GM15510 (cell line): ENCODE measurements around the gene MAML3.

ENCODE experiments used
- POLR2A ChIP-seq: IDR thresholded peaks from 3 replicates; pipeline ENCODE4 v1.6.1; 2011; ENCODE audit warnings: borderline replicate concordance; ENCODE audit not compliant: insufficient read length; ENCODE audit errors: extremely low read depth

The MAML3 gene

DNA sequence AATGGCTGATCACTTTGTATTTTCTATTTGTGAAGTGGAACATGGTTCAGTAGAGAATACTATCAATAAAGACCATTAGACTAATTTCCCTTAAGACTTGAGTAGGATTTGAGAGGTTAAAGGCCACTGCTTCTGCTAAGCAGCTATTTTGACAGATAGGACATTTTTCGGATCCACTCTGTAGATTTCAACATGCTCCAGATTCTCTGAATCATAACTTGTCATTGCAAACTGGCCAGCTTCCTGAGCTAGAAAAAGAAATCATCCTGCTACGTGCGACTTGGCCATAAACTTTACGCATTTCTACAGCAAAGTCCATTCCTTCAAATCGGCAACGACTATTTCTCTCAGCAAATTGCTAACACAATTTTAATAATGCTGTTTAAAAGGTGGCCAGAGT lies 433.2 kb downstream of the MAML3 start:
- no peak for TF ChIP-seq POLR2A

DNA sequence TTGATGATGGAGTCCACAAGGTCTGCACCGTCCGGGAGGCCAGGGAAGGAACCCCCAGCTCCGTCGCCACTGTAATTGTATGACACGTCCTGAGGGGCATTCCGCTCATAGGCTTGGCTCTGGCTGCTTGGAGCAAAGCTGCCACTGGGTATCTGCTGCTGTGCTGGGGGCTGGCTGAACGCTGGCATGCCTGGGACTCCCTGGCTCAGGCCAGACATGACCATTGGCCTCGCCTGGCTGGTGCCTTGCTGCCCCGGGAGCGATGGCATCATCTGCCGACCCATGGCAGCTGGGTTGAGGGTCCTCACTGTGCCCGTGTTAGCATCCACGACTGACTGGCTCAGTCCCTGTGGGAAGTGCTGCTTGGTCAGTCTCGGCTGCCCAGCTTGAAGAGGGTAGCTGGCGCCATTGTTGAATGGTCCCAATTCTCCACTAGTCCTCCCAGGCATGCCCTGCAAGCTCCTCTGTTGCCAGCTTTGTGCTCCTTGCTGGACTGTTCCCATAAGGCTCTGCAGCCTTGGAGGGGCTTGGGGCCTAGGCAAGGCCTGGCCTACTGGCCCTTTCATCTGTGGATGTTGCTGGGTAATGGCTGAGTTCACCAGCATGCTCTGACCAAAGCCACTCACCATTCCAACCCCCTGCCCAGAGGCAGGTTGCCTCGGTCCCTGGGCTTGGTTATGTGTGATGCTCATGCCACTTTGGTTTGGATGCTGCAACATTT lies 434.4 kb downstream of the MAML3 start:
- TF ChIP-seq POLR2A, result no peak

DNA sequence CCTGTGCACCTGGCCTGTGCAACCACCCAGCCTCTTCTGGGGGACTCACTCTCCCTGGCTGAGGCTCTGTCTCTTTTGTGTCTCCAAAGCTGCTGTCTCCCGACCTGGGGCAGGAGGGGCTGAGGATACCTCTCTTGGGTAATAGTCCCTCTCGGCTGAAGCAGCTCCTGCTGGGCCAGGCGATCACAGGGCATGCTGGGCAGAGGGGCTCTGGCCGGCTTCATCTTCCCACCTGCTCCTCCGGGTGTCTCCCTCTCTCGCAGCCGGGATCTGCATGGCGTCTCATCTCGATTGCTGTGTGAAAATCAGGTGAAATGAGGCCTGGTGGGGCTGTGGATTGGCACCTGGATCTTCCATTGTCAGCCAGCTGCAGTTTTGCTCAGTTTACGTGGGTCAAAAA lies 435.2 kb downstream of the MAML3 start:
- no peak for TF ChIP-seq POLR2A

DNA sequence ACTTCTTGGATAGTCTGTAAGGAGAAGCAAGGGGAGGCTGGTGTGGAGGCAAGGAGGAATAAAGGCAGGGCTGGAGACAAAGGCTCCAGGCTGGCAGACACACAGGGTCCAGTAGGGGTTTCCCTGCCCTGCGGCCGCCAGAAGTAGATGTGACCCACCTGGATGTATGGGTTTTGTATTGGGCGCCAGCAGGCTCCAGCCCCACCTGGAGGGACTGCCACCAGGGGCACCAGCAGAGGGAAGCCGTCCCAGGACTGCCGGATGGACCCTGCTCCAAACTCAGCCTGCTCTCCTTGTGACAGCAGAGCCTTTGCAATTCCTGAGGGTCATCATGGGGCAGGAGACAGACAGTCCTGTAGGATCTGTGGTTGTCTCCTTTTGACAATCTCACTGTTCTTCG lies 435.6 kb downstream of the MAML3 start:
- no peak for TF ChIP-seq POLR2A

DNA sequence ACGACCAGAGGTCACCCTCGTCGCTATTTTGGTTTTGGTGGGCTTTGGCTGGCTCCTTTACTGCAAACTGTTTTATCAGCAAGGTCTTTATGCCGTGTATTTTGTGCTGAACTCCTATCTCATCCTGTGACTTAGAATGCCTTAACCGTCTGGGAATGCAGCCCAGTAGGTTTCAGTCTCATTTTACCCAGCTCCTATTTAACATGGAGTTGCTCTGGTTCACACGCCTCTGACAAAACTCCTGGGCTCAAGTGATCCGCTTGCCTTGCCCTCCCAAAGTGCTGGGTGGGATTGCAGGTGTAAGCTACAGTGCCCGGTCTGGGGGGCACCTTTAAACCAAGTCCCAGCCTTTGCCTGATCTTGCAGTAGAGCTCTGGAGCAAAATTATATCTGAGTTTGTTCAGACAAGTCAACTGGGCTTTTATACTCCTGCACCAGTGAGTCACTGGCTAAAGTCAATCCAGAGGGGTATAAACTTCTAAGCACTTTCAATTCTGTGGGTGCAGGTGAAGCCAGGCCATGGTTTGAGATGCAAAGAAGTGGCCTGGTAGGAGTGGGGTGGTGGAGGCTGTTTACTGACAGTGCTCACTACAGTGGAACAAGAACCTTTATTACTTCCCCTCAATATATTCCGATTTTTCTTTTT lies 438.1 kb downstream of the MAML3 start:
- TF ChIP-seq POLR2A, result no peak

DNA sequence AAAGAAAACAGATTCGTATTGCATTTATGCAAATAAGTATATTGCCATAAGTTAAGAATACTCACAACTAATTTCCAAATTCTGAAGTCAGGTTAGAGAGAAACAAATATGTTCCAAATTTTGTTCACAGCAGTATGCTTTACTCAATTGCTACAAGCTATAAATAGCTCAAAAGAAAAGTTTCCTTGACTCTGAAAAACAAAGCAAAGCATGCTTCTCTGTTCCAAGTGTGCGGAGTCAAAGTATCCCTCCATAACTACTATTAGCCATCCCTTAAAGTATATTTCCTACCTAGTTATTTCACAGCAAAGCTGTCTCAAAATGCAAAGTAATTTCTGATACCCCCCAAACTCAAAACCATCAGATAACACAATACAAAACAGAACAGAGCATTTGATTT lies 441.1 kb downstream of the MAML3 start:
- no peak for TF ChIP-seq POLR2A

DNA sequence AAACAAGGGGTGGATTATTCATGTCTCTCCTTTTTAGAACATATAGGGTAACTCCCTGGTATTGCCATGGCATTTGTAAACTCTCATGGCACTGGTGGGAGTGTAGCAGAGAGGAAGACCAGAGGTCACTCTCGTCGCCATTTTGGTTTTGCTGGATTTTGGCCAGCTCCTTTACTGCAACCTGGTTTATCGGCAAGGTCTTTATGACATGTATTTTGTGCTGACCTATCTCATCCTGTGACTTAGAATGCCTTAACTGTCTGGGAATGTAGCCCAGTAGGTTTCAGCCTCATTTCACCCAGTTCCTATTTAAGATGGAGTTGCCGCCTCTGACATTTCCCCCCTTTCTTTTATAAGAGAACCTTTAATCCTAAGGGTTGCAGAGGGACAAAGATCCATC lies 442.5 kb downstream of the MAML3 start:
- TF ChIP-seq POLR2A, result no peak

DNA sequence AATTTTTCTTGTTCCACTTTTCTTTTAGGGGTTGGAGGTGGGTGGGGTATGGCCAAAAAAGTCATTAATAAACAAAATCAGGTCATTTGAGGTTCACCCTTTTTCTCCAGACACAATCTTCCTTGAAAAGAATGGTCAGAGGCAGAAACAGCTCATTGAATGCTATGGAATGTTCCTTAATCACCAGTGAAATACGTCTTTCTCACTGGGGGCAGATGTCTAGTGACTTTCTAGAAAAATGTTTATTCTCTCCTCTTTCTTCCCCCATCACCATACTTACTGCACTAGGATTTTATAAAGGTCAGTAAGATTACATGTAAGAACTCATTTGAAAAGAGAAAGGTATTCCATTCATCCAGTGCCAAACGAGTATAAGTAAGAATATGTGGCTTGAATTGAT lies 443.9 kb downstream of the MAML3 start:
- no peak for TF ChIP-seq POLR2A

DNA sequence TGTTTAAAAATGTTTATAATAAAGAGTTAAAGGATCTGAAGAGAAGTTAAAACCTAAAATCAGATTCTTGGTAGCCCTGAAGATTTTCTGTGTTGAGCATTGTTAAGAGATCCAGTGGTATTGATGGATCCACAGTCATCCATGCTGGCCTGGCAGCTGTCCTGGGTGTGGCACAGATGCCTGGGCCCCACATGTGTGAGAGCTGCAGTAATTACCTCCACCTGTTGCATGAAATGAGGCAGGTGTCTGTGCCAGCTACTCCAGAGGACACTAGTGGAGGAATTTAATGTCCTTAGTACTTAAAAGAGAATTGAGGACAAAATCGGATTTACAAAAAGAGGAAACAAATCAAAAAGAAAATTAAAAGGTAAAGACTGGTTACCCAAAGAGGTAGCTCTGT lies 444.3 kb downstream of the MAML3 start:
- TF ChIP-seq POLR2A, result no peak

DNA sequence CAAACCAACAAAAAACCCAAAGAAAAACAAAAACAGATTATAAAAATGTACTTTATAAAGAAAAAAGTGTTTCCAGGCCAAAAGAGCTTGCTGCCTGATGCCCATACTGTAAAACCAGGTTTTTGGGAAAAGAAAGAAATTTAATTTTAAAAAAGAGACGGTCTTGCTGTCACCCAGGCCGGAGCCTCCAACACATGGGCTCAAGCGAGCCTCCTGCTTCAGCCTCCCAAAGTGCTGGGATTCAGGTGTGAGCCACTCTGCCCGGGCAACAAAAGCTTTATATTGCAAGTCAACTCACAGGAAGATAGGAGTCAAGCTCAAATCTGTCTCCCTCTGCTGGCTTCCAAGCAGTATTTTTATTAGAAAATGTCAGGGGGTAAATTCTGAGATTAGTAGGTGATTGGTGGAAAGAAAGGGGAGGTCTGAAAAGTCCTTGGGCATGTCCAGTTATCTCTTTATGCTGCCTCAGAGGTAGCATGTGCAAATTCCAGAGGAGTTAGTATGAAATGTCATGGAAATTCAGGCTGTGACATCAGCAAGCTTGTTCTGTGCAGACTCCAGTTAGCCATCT lies 449.0 kb downstream of the MAML3 start:
- TF ChIP-seq POLR2A, result no peak

DNA sequence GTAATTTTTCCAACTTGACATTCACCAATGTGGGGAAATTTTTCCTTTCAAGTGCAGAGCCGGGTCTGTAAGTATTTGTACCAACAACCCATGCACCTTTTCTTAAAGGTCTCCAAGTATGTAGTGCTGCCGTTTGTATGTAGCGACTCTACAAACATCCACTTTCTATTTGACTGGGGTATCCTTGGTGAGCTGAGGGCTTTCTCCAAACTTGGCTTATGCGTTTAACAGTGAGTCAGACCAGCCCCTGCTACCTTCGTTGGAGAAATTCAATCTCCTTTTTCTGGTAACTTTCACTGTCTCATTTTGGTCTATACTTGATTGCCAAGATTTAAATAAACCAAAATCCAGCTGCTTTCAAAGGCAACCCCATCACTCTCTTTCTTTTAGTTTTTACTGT lies 453.4 kb downstream of the MAML3 start:
- TF ChIP-seq POLR2A, result no peak

DNA sequence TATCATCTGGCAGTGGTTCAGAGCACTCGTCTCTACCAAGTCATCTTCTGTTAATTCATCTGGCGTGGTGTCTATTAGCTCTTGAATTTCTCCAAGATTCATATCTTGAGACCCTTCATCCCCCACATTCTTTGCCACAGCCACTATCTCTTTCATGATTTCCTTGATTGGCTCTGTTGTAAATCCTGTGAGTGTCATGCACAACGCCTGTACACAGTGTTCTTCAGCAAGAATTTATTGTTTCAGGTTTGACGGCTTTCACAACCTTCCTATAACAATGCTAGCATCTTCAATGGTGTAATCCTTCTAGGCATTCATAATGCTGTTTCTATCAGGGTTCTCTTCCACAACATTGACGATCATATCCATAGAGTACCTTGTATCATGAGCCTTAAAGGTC lies 457.5 kb downstream of the MAML3 start:
- TF ChIP-seq POLR2A, result no peak

DNA sequence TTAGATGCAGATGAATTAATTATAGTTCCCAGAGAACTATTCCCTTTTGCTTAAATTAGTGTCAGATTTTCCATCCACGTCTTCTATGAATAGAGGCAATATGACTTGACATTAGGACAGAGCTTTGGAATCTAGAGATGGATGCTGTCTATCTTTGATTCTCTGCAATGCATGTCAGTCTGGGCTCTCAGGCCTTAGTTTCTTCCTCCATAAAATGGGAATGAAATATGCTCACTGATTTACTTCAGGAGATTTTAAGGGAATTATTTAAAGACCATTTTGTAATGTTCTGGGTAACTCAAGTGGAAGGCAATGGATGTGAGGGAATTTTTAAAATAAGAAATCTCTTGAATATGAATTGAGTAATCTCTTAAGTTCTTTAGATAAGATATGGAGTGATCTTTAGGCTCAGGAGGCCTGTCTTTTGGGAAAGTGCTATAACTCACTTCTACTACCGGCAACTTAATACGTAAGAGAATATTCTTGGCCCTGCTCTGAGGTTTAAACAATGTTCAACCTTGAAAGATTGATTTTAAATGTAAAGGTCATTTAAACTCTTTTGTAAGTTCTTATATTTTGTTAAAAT lies 459.4 kb downstream of the MAML3 start:
- no peak for TF ChIP-seq POLR2A

DNA sequence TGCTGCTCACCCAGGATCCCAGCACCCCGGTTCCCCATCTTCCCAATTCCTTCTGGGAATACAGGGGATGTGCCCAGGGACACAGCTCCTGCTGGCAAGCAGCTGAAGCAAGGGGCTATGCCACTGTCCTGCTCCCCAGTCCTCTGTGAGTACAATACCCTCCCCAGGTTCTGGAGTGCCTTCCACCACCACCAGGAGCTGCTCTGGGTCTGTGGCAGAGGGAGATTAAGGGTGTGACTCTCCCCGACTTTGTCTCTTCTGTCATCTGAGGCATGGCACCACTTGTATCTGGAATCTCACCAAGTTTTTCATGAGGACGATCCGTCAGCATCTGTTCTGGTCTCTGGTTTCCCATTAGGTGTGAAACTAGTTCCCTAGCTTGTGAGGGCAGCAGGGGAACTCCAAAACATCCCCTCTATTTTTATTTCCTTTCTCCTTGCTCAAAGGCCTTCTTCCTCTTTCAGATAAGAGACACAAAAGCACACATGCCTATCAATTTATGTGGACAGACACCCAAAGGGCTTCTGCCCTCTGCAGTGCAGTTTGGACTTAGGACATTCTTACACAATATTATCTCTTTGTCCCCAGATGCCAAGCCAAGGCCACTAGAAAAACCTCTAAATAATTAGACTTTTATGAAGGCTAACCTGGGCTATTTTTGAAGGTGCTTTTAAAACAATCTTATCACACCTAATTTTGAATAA lies 461.5 kb downstream of the MAML3 start:
- no peak for TF ChIP-seq POLR2A

DNA sequence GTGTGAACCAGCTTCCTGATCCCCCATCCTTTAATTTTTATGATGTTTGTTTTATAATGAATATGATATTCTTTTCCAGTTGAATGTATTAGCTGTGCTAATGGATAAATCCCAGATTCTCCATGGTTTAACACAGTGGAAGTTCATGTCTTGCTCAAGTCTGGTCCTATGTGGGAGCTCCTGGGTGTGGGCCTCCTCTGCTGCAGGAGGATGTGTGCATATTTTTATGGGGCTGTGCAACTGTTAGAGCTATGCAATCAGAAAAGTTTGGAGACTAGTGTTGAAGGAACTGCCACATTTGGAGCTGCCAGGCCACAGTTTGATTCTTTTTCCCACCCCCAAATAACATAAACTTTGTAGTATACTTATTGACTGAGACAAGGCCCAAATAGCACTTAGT lies 463.6 kb downstream of the MAML3 start:
- TF ChIP-seq POLR2A, result no peak
